Hematopoietic multipotent progenitor cell treated with erythropoietin and hydrocortisone succinate and interleukin-3 and kit ligand, for 15 days (in vitro differentiated cells): ENCODE results near the gene TP53BP2.
"Not testable (repeated sequence)": the region's sequence is repeated elsewhere in the genome, so short reads cannot be mapped to it uniquely, and the experiment has no call there.

Experiments used
- DNase-seq: peaks from one replicate; pipeline ENCODE4 v3.0.0-alpha.2; 2015; ENCODE audit warnings: low spot score

Gene TP53BP2

DNA sequence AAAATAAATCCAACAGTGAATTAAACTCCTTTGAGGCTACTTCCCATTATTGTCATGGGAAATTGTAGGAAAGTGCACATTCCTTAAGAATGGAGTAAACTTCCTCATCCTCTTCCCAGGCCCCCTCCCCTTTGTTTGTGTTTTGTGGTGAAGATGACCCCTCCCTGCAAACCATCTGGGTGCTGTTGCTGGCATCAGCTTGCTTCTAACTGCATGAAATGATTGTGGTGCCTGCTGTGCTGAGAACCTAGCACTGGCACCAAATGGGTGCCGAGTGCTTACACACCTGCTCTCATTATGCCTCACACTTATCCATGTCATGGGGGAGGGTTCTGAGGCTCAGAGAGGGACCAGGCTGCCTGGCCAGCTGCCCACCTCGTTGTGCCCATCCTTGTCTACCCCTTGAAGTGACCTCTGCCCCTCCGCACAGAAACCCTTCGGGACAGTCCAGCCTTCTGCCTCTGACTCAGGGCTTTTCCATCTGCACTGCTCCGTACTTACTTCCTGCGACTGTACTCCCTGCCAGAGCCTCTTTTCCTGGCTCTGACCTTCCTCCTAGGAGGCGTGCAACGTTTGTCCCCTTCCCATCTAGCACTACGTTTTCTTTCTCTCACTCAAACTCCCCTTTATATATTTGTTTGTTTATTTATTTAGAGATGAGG is 102.8 kb downstream of the TP53BP2 start:
- no peak for DNase-seq

DNA sequence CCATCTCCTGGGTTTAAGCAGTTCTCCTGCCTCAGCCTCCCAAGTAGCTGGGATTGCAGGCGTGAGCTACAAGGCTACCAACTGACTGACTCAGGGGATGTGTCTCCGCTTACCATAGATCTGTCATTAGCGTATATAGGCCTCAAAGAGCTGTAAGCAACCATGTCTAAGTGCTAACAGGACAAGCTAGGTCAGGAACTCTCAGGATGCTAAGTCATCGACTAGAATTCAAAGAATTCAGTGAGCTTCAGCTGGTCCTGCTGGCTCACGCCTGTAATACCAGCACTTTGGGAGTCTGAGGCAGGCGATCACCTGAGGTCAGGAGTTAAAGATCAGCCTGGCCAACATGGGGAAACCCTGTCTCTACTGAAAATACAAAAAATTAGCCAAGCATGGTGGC is 103.9 kb downstream of the TP53BP2 start:
- DNase-seq, result no peak

DNA sequence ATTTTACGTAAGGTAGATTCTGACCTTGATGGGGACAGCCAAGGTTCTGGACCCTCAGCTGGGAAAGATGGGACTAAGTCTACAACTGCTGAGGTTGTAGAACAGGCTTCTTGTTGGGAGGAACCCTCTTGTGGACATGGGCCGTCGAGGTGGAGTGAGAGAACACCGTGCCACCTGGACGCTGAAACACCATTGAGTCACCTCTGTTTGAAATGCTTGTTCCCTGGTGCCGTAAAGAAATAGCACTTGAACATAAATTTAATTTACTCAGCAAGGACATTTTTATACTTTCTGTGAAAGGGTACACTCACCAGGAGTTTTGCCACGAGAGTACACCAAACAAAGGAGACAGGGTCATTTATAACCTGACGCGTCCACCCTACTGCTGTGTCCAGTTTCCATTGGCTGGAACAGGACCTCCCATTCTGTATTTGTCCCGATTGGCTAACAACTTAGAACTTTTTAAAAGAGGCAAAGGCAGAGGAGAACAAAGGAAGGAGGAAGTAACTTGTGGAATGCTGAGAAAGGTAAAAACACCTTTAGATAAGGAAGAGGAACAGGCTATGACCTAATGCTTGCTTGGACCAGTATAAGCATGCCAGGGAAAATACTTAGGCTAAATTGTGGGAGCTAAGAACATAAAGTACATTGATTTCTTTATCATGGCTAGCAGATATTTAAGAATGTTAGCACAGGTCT is 105.6 kb downstream of the TP53BP2 start:
- DNase-seq, result not testable (repeated sequence)

DNA sequence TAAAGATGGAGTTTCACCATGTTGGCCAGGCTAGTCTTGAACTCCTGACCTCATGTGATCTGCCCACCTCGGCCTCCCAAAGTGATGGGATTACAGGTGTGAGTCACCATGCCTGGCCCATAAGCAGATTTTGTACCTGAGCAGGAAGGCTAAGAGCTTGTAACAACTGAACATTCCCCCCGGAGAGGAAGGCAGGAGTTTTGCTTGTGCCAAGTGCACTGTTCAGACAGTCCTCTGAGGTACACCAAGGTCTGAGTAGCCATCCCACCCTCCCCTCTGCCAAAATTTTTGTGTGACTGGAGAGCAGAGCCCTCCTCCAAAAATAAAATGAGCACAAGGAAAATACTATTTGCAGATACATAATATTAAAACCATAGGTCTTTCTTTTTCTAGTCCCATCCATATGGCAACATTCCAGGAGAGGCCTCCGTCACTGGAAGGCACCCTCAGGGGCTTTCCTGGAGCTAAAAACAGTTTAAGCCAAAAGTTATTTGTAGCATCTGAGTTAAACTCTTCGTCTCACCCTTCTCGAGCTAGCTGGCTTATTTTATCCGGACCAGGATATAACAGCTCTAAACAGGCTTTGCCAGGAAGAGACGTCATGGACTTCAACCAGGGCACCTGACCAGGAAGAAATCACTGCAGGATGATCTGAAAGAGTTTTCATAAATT is 106.2 kb downstream of the TP53BP2 start:
- no peak for DNase-seq

DNA sequence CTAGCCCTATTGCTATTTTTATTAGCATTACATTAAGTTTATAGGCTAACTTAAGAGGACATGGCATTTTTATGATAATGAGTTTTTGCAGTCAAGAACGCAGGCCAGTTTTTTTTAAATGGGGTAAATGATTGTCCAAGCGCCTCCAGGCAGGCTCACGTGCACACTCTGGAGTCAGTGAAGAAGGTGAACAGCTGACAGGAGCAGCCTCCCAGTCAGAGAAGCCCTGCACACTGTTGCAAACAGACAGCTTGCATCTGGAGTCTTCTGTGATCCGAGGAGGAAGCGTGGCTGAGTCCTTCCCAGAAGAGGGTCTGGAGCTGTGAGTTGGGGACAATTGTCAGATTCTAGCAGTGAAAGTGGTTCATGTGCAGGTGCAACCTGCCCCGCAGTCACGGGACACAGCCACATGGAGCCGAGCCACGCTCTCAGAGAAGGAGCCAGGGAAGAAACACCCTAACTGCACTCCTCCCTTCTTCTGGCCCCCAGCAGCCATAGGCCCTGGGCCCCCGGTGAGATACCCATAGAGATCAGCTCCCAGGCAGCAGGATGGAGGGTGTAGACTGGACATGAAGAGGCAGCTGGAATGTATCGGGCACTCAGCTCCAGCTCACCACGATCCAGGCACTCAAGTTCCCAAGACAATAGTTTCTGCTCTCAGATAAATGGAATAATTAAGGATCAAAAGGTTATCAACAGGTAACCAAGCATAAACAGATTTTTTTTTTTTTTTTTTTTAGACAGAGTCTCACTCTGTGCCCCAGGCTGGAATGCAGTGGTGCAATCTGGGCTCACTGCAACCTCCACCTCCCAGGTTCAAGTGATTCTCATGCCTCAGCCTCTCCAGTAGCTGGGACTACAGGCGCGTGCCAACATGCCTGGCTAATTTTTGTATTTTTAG is 107.0 kb downstream of the TP53BP2 start:
- DNase-seq, result no peak

DNA sequence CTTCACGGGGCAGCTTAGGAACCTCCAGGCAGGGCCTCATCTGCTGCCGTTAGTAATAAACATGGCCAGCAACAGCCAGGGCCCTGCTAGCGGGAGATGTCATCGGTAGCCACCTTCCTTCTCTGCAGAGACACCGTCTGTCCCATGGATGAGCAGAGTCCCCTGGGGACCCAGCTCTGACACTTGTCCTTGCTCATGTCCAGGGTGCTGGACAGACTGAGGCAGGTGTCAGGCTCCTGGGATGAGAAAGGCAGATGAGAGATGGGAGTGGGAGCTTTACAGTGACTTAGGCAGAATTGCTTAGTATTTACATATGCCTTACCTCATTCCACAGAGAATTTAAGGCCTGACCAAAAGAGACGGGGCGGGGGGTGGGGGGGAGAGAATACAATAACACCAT is 108.4 kb downstream of the TP53BP2 start:
- no peak for DNase-seq

DNA sequence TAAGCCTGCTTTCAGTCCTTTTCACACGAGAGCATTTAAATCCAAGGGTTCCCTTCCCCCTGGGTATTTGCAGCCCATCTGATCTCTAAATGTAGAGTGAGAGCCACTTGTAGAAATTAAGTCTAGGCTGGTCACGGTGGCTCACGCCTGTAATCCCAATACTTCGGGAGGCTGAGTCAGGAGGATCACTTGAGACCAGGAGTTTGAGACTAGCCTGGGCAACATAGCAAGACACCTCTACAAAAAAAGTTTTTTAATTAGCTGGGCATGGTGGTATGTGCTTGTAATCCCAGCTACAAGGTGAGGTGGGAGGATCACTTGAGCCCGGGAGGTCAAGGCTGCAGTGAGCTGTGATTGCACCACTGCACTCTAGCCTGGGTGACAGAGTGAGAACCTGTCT is 109.1 kb downstream of the TP53BP2 start:
- DNase-seq, result not testable (repeated sequence)

DNA sequence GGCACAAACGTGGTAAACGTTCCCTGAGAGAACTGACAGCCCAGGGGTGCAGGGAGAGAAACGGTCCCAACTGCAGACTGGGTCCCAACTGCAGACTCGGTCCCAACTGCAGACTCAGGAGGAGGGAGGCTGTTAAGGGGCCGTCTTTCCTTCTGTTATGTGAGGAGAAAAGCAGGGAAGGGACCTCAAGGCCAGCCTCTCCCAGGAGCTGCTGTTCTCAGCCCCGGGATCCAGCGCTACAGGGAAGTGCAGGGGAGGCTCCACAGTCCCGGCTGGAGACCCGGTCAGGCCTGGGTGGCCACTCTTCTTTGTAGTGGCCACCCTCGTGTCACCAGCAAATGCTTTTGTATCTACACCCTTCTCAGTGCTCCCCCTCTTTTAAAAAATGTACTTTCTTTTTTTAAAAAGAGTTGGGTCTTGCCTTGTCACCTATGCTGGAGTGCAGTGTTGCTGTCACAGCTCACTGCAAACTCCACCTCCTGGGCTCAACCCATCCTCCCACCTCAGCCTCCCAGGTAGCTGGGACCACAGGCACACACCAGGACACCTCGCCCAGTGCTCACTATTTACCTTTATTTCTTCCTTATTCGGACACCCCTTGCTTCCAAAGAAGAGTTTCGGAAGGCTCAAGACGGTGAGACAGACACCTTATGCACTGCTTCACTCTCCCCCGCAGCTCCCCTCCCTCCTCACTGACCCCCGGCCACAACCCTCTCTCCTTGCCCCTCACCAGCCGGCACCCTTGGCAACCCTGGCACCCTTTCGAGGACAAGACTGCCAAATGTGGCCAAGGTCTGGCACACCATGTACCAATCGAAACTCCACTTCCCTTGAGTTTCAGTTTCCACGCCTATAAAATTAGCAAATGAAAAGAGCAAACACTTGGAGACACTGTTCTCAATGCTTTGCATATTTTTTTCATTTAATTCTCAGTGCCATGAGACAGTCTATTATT is 111.6 kb downstream of the TP53BP2 start:
- DNase-seq, result no peak

DNA sequence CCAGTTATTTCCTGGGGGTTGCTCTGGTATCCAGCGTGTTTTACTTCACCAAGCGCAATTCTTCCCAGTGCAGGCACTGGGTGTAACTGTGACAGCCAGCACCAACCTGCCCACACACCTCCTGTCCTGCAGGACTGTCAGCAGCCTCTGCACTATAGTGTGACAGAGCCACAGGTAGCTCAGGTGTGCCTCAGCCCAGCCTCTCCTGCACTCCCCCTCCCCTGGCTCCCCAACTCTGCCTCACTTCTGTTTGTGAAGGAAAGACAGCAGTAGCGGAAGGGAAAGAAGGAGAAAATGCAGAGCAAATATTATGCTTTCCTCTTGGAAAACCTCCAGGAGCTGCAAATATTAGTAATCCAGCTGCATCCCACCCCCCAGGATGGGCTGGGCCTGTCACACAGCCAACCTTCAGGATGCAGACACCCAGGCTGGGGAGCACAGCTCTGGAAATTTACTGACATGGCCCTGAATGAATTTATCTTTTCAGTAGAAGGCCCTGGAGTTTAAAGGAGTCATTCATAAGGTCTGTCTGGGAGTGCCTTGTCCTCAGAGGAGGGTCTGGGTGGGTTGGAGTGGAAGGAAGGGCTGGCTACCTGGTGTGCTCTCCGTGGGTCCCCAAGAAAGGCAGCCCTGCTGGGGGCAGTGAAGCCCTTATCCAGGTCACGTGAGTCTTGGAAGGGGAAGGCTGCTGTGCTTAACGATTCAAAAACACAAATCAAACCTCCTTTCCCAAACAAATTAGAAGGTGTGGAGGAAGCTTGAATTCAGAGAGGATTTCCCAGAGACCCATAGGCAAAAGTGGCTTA is 112.6 kb downstream of the TP53BP2 start:
- DNase-seq, result no peak

DNA sequence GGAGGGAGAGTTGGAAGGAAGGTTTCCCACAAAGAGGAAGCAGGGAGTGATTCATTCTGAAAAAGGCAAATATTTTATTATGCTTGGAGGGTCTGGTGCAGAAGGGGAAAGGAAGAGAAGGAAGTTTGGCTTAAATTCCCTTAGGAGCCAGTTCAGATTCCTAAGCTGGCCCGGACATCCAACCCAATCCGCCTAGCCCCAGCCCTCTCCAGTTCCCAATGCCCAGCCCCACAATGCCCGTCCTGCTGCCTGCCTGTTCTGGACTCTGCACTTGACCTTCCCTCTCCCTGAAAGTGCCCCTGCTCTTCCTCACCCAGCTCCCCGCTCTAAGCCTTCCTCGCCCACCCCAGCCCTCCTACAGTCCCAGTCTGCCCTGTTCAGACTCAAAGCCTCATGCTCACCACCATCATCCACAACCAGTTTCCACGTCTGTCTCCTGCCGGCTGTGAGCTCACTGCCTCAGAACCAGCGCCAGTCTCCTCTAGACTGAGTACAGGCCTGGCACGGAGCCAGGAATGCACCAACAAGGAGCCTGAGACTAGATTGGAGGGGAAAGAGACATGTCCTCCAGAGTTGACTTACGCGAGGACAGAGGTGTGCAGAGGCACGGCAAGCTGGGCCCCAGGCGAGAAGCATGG is 114.5 kb downstream of the TP53BP2 start:
- DNase-seq, result peak; percentile 21

DNA sequence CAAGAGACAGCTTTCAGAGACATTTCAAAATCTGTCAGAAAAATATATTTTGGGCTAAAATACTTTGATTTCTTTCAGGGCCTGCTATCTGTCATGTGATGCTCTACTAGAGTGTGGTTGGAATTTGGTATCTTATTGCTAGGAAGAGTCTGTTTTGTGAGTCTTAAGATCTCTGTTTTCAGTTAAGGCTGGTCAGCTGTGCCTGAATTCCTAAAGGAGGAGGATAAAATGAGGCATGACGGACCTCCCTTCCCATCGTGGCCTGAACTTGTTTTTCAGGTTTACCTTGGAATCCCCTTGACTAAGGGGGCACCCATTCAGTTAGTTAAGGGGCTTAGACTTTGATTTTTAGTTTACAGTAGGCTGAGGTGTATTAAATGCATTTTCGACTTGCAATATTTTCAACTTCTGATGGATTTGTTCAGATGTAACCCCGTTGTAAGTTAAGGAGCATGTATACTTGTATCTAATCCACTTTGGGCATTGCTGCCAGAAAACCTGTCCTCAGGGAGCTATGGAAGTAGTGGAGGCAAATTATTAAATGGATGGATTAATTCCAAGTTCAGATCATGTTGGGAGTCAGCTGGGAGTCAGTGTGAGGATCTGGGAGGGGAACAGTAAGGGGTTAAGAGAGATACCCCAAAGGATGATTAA is 115.1 kb downstream of the TP53BP2 start:
- DNase-seq, result no peak

DNA sequence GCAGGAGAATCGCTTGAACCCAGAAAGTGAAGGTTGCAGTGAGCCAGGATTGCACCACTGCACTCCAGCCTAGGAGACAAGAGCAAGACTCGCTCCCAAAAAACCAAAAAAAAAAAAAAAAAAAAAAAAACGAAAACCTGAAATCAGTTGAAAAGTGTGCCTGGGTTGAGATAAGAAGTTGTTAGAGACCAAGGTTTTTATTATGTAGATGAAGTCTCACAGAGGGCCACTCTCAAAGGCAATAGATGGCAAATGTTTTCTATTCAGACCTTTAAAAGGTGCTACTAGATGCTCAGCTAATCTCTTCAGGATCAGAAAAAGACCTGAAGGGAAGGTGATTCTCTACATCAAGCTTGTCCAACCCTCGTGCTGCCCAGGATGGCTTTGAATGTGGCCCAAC is 115.8 kb downstream of the TP53BP2 start:
- DNase-seq, result no peak
